SK-N-MC (cell line): Measurements from ENCODE around the gene ADAMTS18.

Source experiments
- EZH2 ChIP-seq: fragments of 200-600 bp; sonication (generic); IDR thresholded peaks from one replicate; pipeline ENCODE4 v1.6.1; 2017; ENCODE audit warnings: antibody characterized with exemption
- POLR2AphosphoS5 ChIP-seq: IDR thresholded peaks from 2 replicates; pipeline ENCODE4 v1.6.1; 2012; ENCODE audit warnings: mild to moderate bottlenecking, low read depth, low read length, borderline replicate concordance

- TF ChIP-seq POLR2AphosphoS5 (no peak), EZH2 (no peak)
Measured at GRCh38 chr16:77437859-77438258, 3.0 kb upstream of the ADAMTS18 start.
